Measurements from ENCODE around the gene CWF19L1. TPM values are rescaled to one million over a fixed set of nuclear protein-coding genes. Genes with fewer than 3 reads are reported as not detected.

Gene CWF19L1
- total and polyA plus RNA-seq, 2 of the 13 experiments (the other 11 are each of a cell fraction or from before 2014, with no cell fraction given) = 13.6 to 42.1 TPM

DNA sequence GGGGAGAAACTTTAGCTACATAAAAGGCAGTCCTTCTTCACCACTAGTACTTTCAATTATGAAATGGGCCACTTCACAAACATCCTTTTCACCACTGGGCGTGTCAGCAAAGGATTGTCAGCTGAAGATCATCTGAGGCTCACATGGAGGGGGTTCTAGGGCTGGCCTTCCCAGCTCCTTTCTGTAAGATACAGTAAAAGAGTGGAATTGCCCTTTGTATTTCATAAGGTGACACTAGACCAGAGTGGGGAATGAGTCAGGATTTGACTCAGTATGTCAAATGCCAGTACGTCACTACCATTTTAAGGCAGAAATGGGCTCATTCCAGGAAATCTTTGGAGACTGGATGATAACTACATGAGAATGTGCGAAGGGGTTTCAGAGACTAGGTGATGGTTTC, 40.2 kb upstream of the CWF19L1 start:
- BruUV-seq (replicated peaks) = no TSS peak
- no peak overlapping the region for H3K4me2 ChIP-seq (ENCODE audit: low read depth, low read length)
- in situ Hi-C loops (cut with HindIII; ENCODE audit: extremely low pct_ligation_motif_present, low pct_unique_long_range_greater_than_20kb) (no loop called here), intact Hi-C loops (cut with micrococcal nuclease; ENCODE audit: unreplicated experiment) (no loop called here)
- H2AFZ ChIP-seq (ENCODE audit: low read length) = no peak overlapping the region
- DNase-seq (ENCODE audit: low spot score) = no peak
- no peaks in the 10 kb centered on the region for H3K36me3 ChIP-seq (replicated peaks in 1 of 2; ENCODE audit: control insufficient read depth in 1 of 2, insufficient read depth in 2 of 2, low read length in 2 of 2)
- no peak overlapping the region for H3K4me3 ChIP-seq (replicated peaks in 1 of 3; ENCODE audit: insufficient read depth in 1 of 3, low read depth in 2 of 3, low read length in 3 of 3)
- H4K20me1 ChIP-seq (ENCODE audit: insufficient read depth, low read length) = no peaks in the 10 kb centered on the region
- peaks cover 16% of the 10 kb centered on the region for H3K4me1 ChIP-seq (ENCODE audit: insufficient read depth, low read length)
- TF ChIP-seq, protein P1, sequence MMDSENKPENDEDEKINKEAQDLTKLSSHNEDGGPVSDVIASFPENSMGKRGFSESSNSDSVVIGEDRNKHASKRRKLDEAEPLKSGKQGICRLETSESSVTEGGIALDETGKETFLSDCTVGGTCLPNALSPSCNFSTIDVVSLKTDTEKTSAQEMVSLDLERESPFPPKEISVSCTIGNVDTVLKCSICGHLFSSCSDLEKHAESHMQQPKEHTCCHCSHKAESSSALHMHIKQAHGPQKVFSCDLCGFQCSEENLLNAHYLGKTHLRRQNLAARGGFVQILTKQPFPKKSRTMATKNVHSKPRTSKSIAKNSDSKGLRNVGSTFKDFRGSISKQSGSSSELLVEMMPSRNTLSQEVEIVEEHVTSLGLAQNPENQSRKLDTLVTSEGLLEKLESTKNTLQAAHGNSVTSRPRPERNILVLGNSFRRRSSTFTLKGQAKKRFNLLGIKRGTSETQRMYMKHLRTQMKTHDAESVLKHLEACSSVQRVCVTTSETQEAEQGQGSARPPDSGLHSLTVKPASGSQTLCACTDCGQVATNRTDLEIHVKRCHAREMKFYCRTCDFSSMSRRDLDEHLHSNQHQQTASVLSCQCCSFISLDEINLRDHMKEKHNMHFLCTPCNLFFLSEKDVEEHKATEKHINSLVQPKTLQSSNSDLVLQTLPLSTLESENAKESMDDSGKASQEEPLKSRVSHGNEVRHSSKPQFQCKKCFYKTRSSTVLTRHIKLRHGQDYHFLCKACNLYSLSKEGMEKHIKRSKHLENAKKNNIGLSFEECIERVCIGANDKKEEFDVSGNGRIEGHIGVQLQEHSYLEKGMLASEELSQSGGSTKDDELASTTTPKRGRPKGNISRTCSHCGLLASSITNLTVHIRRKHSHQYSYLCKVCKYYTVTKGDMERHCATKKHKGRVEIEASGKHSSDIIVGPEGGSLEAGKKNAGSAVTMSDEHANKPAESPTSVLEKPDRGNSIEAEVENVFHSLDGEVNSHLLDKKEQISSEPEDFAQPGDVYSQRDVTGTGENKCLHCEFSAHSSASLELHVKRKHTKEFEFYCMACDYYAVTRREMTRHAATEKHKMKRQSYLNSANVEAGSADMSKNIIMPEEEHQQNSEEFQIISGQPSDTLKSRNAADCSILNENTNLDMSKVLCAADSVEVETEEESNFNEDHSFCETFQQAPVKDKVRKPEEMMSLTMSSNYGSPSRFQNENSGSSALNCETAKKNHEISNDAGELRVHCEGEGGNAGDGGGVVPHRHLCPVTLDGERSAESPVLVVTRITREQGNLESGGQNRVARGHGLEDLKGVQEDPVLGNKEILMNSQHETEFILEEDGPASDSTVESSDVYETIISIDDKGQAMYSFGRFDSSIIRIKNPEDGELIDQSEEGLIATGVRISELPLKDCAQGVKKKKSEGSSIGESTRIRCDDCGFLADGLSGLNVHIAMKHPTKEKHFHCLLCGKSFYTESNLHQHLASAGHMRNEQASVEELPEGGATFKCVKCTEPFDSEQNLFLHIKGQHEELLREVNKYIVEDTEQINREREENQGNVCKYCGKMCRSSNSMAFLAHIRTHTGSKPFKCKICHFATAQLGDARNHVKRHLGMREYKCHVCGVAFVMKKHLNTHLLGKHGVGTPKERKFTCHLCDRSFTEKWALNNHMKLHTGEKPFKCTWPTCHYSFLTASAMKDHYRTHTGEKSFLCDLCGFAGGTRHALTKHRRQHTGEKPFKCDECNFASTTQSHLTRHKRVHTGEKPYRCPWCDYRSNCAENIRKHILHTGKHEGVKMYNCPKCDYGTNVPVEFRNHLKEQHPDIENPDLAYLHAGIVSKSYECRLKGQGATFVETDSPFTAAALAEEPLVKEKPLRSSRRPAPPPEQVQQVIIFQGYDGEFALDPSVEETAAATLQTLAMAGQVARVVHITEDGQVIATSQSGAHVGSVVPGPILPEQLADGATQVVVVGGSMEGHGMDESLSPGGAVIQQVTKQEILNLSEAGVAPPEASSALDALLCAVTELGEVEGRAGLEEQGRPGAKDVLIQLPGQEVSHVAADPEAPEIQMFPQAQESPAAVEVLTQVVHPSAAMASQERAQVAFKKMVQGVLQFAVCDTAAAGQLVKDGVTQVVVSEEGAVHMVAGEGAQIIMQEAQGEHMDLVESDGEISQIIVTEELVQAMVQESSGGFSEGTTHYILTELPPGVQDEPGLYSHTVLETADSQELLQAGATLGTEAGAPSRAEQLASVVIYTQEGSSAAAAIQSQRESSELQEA (CRISPR knock-in tag; IDR thresholded peaks at IDR 0.05; ENCODE audit: not compliant biosample characterization) = no peak
- TF ChIP-seq BCLAF1 (IDR thresholded peaks at IDR 0.05) (no peak), YEATS4 (CRISPR knock-in tag; IDR thresholded peaks at IDR 0.05; ENCODE audit: borderline replicate concordance) (no peak)
- H3K9ac ChIP-seq (ENCODE audit: insufficient read depth, low read depth, low read length) = no peak overlapping the region
- H3K9me3 ChIP-seq (ENCODE audit: low read length) = no peaks in the 10 kb centered on the region
- ChIA-PET CTCF (ENCODE audit: low intra/inter-chr PET ratio, low total read pairs) (no interaction called here), POLR2A (no interaction called here)
- WGBS (ENCODE audit: low lambda C conversion rate) = 41% methylated on average over 3 of the region's 3 CpGs
- no peak for FAIRE-seq
- no peaks in the 10 kb centered on the region for H3K79me2 ChIP-seq (ENCODE audit: insufficient read depth, low read length)
- 0 out of 5 replicates have a peak, but pooled peaks cover 0 to 6% of the 10 kb centered on the region in 2 experiments for H3K27me3 ChIP-seq (ENCODE audit: control insufficient read depth in 1 of 2, insufficient read depth in 2 of 2, low read length in 2 of 2)
- no peak overlapping the region for H3K27ac ChIP-seq (ENCODE audit: extremely low read length, insufficient read depth, low read length)
- no peak for ATAC-seq

Data from HepG2 (cell line).